Measurements from ENCODE around the gene IL17RD. TPM values are rescaled to one million over a fixed set of nuclear protein-coding genes. Genes with fewer than 3 reads are reported as not detected.
A peak's percentile ranks its signal among the peaks of the same experiment; 100 is the strongest.

Gene IL17RD
- total RNA-seq, result not detected

DNA sequence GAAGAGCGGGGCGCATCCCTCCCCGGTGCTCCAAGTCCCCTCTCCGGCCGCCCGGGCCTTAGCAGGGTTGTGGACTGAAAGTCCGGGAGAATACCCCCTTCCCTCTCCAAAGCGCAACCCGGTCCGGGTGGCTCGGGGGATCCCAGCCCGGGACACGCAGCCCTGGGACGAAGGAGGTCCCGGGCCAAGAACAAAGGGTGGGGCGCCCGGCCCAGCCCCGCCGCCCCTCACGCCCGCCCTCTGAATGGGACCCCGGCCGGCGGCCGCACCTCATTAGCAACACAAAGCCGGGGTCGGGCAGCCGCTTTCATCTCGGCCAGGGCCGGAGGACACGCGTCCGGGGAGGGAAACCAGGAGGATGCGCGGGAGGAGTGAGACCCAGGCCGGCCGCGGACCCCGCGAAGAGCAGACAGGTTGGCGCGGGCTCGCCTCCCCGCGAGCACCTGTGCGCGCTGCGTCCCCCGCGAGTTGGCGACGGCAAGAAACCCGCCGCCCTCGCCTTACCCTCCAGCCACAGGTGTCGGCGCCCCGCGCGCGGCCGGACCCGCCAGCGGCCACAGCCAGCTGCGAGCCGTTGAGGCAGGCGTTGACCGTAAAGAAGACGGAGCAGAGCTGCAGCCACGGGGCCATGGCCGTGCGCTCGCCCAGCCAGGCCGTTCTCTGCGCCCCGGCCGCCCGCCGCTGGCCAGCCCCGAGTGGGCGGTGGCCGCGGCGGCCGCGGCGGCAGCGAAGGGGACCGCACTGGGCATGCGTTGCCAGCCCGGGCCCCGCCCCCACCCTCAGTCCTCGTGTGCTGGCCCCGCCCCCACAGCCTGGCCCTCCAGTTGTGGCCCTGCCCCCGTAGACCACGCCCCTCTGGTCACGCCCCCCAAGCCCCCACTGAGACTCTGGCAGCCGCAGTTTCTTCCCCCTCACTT lies at the start of gene IL17RD:
TSS of gene IL17RD (minus strand) at position 697 of the 917 bp plus-strand sequence. CDS start at position 630, 67 bp downstream.
- Mint-ChIP-seq H3K36me3 (no peaks in the 10 kb centered on the region), H3K27me3 (peaks cover 83% of the 10 kb centered on the region), H3K27ac (no peak within 1 kb of the TSS), H3K4me1 (peaks cover 7% of the 10 kb centered on the region), H3K9me3 (no peaks in the 10 kb centered on the region), H3K4me3 (peak within 1 kb of the TSS; percentile 80)
- POLR2A ChIA-PET, result no interaction called here
- ATAC-seq (ENCODE audit: low read depth) (peak; percentile 65), DNase-seq (peak; percentile 65)

DNA sequence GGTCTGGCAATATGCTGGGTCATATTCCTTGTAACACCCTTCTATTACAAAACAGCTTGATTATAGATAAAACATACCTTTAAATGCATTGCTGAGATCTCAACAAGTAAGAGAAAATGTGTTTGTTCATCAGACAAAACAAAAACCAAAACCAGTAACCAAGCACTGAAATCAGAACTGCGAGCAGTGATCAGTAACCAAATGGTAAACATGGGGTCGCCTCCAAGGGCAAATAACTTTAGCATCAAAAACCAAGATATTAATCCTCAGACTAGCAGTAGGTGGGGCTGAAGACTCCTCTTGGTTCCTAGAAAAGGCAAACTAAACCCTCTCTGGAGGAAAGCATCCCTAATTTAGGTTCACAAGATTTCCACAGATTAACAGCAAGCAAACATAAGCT lies 41.3 kb upstream of the IL17RD start:
- H3K4me1 Mint-ChIP-seq, result no peaks in the 10 kb centered on the region

DNA sequence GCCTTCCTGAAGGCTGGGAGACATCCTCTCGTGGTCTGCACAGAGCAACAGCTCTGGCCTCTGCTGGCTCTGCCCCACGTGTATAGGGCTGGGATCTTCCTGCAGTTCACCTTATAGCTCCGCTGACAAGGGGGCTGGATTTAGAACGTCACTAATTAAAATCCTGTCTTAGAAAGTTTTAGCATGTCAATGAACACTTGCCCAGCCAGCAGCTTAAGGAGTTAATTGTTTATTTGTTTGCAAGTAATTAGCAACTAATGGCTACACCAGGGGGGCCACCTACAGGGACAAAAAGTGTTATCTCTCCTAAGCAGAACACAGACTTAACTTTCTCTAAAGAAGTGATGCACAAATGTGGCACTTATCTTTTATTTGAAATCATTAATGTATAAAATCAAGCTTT lies 34.7 kb upstream of the IL17RD start, which contains the start of gene HESX1:
TSS of gene HESX1 (minus strand) at position 84 of the 403 bp plus-strand sequence. CDS start at position 24, 60 bp downstream.
- no peaks in the 10 kb centered on the region for H3K4me1 Mint-ChIP-seq
- DNase-seq, result no peak
- no peaks in the 10 kb centered on the region for H3K9me3 Mint-ChIP-seq
- no peak for ATAC-seq (ENCODE audit: low read depth)
- H3K27ac Mint-ChIP-seq, result no peak within 1 kb of the TSS
- POLR2A ChIA-PET, result no interaction called here
- peaks cover 12% of the 10 kb centered on the region for H3K27me3 Mint-ChIP-seq
- H3K36me3 Mint-ChIP-seq, result no peaks in the 10 kb centered on the region
- no peak within 1 kb of the TSS for H3K4me3 Mint-ChIP-seq

More for the DNA sequence above, 41.3 kb upstream of the IL17RD start:
- H3K4me3 Mint-ChIP-seq, result no peak overlapping the region
- ATAC-seq (ENCODE audit: low read depth) (no peak), DNase-seq (no peak)
- H3K27ac Mint-ChIP-seq, result no peak overlapping the region
- H3K27me3 Mint-ChIP-seq, result no peaks in the 10 kb centered on the region
- no peaks in the 10 kb centered on the region for H3K9me3 Mint-ChIP-seq
- POLR2A ChIA-PET, result no interaction called here
- no peaks in the 10 kb centered on the region for H3K36me3 Mint-ChIP-seq

DNA sequence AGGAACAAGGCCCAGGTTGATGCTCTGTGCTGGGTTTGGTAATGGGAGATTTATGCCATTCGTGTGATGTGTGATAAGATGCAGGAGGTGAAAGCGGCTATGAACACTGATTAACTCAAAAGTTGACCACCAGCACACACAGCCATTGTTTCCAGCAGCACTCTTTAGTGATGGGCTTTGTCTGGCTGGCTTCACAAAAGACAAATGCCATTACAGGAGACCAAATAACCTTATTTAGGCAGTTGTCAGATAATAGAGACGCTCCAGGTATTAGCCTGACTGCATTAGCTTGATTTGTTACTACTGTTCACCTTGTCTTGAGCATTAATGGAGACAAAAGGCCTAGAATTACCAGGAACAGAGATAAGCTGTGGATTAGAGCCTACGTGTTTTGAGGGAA lies 29.5 kb upstream of the IL17RD start:
- Mint-ChIP-seq H3K27ac (no peak overlapping the region), H3K4me1 (no peaks in the 10 kb centered on the region), H3K27me3 (peaks cover 33% of the 10 kb centered on the region), H3K36me3 (no peaks in the 10 kb centered on the region), H3K4me3 (no peak overlapping the region), H3K9me3 (no peaks in the 10 kb centered on the region)
- POLR2A ChIA-PET, result no interaction called here
- ATAC-seq (ENCODE audit: low read depth), result no peak
- DNase-seq, result no peak

DNA sequence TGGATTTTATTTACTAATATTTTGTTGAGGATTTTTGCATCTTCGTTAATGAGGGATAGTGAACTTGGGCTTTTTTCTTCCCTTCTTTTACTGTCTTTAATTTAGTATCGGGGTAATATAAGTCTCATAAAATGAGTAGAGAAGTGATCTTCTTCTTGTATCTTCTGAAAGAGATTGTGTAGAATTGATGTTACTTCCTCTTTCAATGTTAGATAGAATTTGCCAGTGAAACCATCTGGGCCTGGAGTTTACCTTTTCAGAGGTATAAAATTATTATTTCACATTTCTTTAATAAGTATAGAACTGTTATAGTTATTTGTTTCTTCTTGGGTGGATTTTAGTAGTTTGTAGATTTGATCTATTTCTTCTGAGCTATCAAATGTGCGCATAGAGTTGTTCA lies 26.9 kb upstream of the IL17RD start:
- H3K27ac Mint-ChIP-seq, result no peak overlapping the region
- peaks cover 37% of the 10 kb centered on the region for H3K27me3 Mint-ChIP-seq
- H3K9me3 Mint-ChIP-seq, result no peaks in the 10 kb centered on the region
- H3K36me3 Mint-ChIP-seq, result no peaks in the 10 kb centered on the region
- H3K4me3 Mint-ChIP-seq, result no peak overlapping the region
- DNase-seq, result no peak
- H3K4me1 Mint-ChIP-seq, result no peaks in the 10 kb centered on the region
- ATAC-seq (ENCODE audit: low read depth), result no peak
- POLR2A ChIA-PET, result no interaction called here

DNA sequence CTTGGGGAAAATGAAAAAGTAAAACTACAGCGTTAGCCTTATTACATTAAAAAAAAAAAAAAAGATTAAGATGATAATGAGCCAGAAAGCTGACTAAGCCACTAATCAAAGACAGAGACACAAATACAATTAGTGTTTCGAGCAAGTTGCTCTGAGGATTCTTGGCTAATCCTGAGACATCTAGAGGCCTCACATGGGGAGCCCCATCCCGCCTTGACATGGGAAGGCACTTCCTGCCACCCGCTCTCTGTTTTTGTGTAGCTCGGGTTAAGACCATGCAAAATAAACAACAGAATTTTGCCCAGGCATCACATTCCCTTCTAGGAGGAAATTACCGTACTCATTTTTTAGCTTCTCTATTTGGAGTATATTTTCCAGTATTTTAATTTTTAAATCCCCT lies 19.4 kb upstream of the IL17RD start:
- no peak overlapping the region for H3K4me3 Mint-ChIP-seq
- H3K36me3 Mint-ChIP-seq, result no peaks in the 10 kb centered on the region
- DNase-seq (no peak), ATAC-seq (ENCODE audit: low read depth) (no peak)
- POLR2A ChIA-PET, result no interaction called here
- no peak overlapping the region for H3K27ac Mint-ChIP-seq
- no peaks in the 10 kb centered on the region for H3K9me3 Mint-ChIP-seq
- peaks cover 7% of the 10 kb centered on the region for H3K27me3 Mint-ChIP-seq
- no peaks in the 10 kb centered on the region for H3K4me1 Mint-ChIP-seq

DNA sequence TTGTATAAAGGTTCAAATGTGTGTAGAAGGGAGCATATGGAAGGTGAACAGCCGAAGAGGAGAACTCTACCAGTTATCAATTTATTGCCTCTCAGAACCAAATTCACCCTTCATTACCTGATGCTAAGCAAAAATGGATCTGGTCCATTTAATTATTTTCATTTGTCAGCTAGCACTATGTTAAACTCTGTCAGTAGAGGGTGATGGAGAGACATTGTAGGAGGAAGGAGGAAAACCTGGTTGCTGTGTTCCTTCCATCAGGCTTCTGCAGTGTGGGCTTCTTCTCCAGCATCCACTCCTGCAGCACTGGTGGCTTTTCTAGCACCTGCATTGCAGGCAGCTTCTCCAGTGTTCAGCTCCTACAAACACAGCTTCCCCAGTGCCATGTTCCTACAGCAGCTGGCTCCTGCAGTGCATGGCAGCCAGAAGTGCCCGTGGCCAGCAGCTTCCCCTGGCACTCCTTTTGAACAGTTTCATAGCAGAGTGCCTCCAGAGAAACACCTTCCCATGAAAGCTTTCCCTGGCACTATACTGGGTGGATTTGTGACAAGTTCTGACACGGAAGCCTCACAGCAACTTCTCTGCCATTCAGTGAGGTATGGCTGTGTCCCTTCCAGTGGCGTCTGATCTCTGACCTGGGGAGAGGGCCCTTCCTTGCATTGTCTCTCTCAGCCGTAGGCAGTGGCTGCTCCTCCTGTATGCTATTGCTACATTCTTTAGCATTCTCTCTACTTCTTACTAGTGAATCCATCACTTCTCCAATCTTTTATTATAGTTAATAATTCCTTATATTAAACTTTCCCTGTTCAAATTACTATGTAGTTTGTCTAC lies 14.6 kb upstream of the IL17RD start:
- DNase-seq (no peak), ATAC-seq (ENCODE audit: low read depth) (no peak)
- no peaks in the 10 kb centered on the region for H3K36me3 Mint-ChIP-seq
- peaks cover 10% of the 10 kb centered on the region for H3K27me3 Mint-ChIP-seq
- no peaks in the 10 kb centered on the region for H3K9me3 Mint-ChIP-seq
- POLR2A ChIA-PET, result no interaction called here
- H3K4me3 Mint-ChIP-seq, result no peak overlapping the region
- no peak overlapping the region for H3K27ac Mint-ChIP-seq
- no peaks in the 10 kb centered on the region for H3K4me1 Mint-ChIP-seq

DNA sequence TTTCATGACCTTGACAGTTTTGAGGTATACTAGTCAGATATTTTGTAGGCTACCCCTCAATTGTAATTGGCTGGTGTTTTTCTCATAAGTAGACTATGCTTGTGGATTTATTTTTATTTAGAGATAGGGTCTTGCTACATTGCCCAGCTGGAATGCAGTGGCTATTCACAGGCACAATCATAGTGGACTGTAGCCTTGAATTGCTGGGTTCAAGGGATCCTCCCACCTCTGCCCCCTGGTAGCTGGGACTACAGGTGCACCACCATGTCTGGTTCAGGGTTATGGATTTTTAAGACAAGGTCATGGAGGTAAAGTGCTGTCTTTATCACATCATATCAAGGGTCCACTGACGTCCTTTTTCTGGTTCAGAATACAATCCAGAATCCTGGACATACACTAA lies 10.9 kb upstream of the IL17RD start:
- ATAC-seq (ENCODE audit: low read depth), result no peak
- Mint-ChIP-seq H3K9me3 (no peaks in the 10 kb centered on the region), H3K27me3 (peaks cover 19% of the 10 kb centered on the region), H3K4me1 (no peaks in the 10 kb centered on the region), H3K4me3 (no peak overlapping the region), H3K36me3 (no peaks in the 10 kb centered on the region), H3K27ac (no peak overlapping the region)
- DNase-seq, result no peak
- POLR2A ChIA-PET, result no interaction called here

DNA sequence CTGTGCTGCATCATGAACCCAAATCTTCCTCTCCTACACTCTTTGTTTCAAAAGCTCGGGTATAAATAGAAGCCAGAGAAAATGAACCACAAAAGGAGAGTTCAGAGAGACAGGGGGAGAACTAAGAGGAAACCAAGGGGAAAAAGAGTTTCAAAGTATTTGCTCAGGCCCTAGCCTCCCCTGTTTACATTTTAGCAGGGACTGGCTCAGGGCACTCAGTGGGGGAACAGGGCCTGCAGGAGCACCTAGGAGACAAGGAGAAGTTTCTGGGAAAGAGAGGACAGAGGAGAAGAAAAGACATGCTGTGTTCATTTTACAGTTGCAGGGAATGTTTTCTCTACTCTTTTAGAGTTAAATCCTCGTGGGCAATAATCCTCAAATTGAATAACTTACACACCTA lies 8.5 kb upstream of the IL17RD start:
- no peak overlapping the region for H3K4me3 Mint-ChIP-seq
- DNase-seq, result no peak
- ATAC-seq (ENCODE audit: low read depth), result no peak
- H3K36me3 Mint-ChIP-seq, result no peaks in the 10 kb centered on the region
- H3K9me3 Mint-ChIP-seq, result no peaks in the 10 kb centered on the region
- H3K27ac Mint-ChIP-seq, result no peak overlapping the region
- H3K4me1 Mint-ChIP-seq, result peaks cover 2% of the 10 kb centered on the region
- POLR2A ChIA-PET, result no interaction called here
- H3K27me3 Mint-ChIP-seq, result peaks cover 32% of the 10 kb centered on the region

DNA sequence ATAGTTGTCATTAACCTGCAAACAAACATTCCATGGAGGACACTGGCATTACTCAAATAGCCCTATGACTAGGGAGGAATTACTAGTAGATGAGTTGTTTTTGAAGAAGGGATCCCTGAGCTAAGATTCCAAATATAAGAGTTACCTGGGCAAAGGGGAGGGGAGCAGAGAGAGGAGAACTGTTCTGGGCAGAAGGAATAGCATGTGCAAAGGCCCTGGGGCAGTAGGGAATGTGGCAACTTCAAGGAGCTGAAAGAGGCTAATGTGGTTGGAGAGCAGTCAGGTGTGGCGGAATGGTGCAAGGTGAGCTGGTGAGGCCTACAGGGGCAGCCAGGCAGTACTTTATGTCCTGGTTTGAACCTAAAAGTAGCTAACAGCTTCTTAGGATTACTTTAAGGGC lies 5.8 kb upstream of the IL17RD start:
- no peaks in the 10 kb centered on the region for H3K9me3 Mint-ChIP-seq
- peaks cover 56% of the 10 kb centered on the region for H3K27me3 Mint-ChIP-seq
- POLR2A ChIA-PET, result no interaction called here
- no peak for DNase-seq
- H3K36me3 Mint-ChIP-seq, result no peaks in the 10 kb centered on the region
- H3K4me1 Mint-ChIP-seq, result peaks cover 2% of the 10 kb centered on the region
- H3K27ac Mint-ChIP-seq, result no peak overlapping the region
- H3K4me3 Mint-ChIP-seq, result no peak overlapping the region
- no peak for ATAC-seq (ENCODE audit: low read depth)

DNA sequence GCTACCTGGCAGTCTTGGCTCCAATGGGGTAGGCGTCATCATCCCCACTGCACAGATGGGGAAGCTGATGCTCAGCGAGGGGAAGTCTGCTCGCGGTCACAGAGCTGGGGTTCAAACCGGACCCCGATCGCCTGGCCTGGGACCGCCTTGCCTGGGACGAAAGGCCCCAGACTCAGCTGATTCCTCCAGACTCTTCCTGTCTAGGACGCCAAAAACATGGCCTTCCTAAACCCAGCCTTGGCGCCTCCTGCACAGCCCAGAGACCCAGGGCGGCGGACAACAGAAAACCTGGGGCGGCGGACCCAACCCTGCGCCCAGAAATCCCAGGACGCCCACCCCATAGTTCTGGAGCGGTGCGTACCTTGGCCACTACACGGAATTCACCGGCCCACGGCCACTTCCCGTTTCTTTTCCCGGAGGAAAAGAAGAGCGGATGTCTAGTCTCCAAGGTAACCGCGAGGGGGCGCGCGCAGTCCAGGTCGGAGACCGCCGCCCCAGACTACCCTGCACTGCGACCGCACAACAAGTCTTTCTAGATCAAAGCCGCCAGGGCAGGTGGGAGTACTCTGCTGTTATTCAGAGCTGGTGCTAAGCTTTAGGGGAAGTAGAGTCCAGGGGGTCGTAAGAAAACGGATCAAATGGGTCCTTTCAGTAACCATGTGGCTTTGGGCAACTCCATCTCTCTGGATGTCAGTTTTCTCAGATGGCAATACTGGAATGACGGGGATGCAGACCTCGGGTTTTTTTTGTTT lies 4.9 kb upstream of the IL17RD start:
- DNase-seq (peak; percentile 80), ATAC-seq (ENCODE audit: low read depth) (peak; percentile 82)
- peak overlapping the region; percentile 72 for H3K4me3 Mint-ChIP-seq
- H3K27me3 Mint-ChIP-seq, result peaks cover 61% of the 10 kb centered on the region
- POLR2A ChIA-PET, result no interaction called here
- no peak overlapping the region for H3K27ac Mint-ChIP-seq
- H3K36me3 Mint-ChIP-seq, result no peaks in the 10 kb centered on the region
- H3K4me1 Mint-ChIP-seq, result peaks cover 5% of the 10 kb centered on the region
- no peaks in the 10 kb centered on the region for H3K9me3 Mint-ChIP-seq

DNA sequence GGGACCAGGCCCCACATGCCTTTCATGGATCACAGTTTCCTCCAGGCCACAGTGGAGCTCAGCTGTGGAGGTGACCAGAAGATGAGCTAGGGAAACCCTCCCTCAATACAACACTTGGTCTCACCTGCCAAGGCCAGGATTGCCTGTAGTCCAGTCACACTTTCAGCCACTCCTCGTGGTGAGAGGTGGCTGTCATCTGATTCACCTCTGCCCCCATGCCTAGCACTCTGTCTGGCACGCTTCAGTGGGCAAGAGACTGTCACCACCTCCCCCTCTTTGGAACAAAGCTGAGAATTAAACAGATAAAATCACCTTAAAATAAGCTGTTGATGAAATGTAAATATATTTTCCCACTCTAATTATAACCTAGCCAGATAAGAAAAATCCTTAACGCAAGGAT lies 4.0 kb upstream of the IL17RD start:
- no peak overlapping the region for H3K27ac Mint-ChIP-seq
- POLR2A ChIA-PET, result no interaction called here
- ATAC-seq (ENCODE audit: low read depth) (no peak), DNase-seq (no peak)
- H3K4me1 Mint-ChIP-seq, result peaks cover 8% of the 10 kb centered on the region
- peaks cover 63% of the 10 kb centered on the region for H3K27me3 Mint-ChIP-seq
- H3K9me3 Mint-ChIP-seq, result no peaks in the 10 kb centered on the region
- peak overlapping the region; percentile 22 for H3K4me3 Mint-ChIP-seq
- H3K36me3 Mint-ChIP-seq, result no peaks in the 10 kb centered on the region

DNA sequence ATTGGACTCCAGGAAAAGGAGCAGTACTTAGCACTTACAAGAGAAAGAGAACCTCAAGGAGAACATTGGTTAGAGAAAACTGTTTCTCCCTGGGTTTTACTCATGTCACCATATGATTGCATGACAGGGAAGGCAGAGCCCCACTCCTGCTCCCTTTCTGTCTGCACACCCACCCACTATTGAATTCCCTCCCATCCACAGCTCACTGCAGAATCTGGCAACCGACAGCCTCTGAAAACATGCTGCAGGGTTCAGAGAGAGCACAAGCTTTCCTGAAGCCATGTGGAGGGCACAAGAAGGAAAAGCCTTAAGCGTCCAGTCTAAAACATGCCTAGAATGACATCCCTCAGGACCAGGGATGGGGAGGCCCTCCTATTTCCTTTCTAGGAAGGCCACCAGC lies 3.0 kb upstream of the IL17RD start:
- Mint-ChIP-seq H3K4me1 (peaks cover 10% of the 10 kb centered on the region), H3K4me3 (no peak overlapping the region), H3K36me3 (no peaks in the 10 kb centered on the region), H3K27ac (no peak overlapping the region), H3K9me3 (no peaks in the 10 kb centered on the region), H3K27me3 (peaks cover 72% of the 10 kb centered on the region)
- ATAC-seq (ENCODE audit: low read depth), result no peak
- DNase-seq, result no peak
- POLR2A ChIA-PET, result no interaction called here
